Caco-2 (cell line): Measurements from ENCODE around the gene RFX2. TPM values are rescaled to one million over a fixed set of nuclear protein-coding genes. Genes with fewer than 3 reads are reported as not detected.

Source experiments
- BruUV-seq: library from RNA; stranded (reverse); fragments of 400-500 nt; replicated peaks from 2 replicates; lab custom pipeline; 2021; lab: Mats Ljungman, UMichigan
- CTCF ChIA-PET: fragments of 300-600 bp; sonication (Branson Sonifier 250); formaldehyde crosslinking; loops from one replicate; lab custom pipeline; 2022; ENCODE audit warnings: antibody characterized with exemption; lab: Charles Lee
- POLR2A ChIA-PET: fragments of 300-600 bp; sonication (Branson Sonifier 250); formaldehyde crosslinking; loops from one replicate; lab custom pipeline; 2022; ENCODE audit warnings: antibody characterized with exemption; lab: Charles Lee
- DNase-seq, 2 experiments: peaks; one replicate each; pipeline versions ENCODE4 v3.0.0 to v3.0.0-alpha.2; 2020 to 2022
- H3K27me3 ChIP-seq: replicated peaks from 2 replicates; pipeline ENCODE4 v1.6.0; 2011; ENCODE audit warnings: low read length; ENCODE audit not compliant: control insufficient read depth, insufficient read depth
- H3K36me3 ChIP-seq: 2 replicates; pipeline ENCODE4 v1.5.1; 2011; ENCODE audit warnings: low read length; ENCODE audit not compliant: control insufficient read depth, insufficient read depth
- H3K4me1 ChIP-seq: fragments of 250-450 bp; sonication (Bioruptor Pico); 2 replicates; pipeline ENCODE4 v1.5.1; 2020; ENCODE audit warnings: mild to moderate bottlenecking
- H3K4me3 ChIP-seq: 2 replicates; pipeline ENCODE4 v1.5.1; 2011; ENCODE audit warnings: low read depth, mild to moderate bottlenecking, control low read depth, low read length
- H3K9me3 ChIP-seq: fragments of 250-450 bp; sonication (Bioruptor Pico); 2 replicates; pipeline ENCODE4 v1.5.1; 2020; ENCODE audit warnings: mild to moderate bottlenecking, moderate library complexity
- H3K27ac Mint-ChIP-seq: one replicate; pipeline ENCODE4 v1.8.0; 2022; ENCODE audit warnings: mixed read lengths; ENCODE audit not compliant: unreplicated experiment
- H3K27me3 Mint-ChIP-seq: one replicate; pipeline ENCODE4 v1.8.0; 2022; ENCODE audit warnings: mixed read lengths; ENCODE audit not compliant: insufficient read depth, unreplicated experiment
- H3K36me3 Mint-ChIP-seq: one replicate; pipeline ENCODE4 v1.8.0; 2022; ENCODE audit warnings: mild to moderate bottlenecking, mixed read lengths; ENCODE audit not compliant: insufficient read depth, unreplicated experiment
- H3K4me1 Mint-ChIP-seq: one replicate; pipeline ENCODE4 v1.8.0; 2022; ENCODE audit warnings: low read depth, mixed read lengths; ENCODE audit not compliant: unreplicated experiment
- H3K4me3 Mint-ChIP-seq: one replicate; pipeline ENCODE4 v1.8.0; 2022; ENCODE audit warnings: mild to moderate bottlenecking, moderate library complexity, mixed read lengths; ENCODE audit not compliant: unreplicated experiment
- H3K9me3 Mint-ChIP-seq: one replicate; pipeline ENCODE4 v1.8.0; 2022; ENCODE audit warnings: mixed read lengths; ENCODE audit not compliant: unreplicated experiment
- intact Hi-C: fragments of 100-400 bp; cut with micrococcal nuclease; formaldehyde crosslinking; loops from one replicate; pipeline ENCODE4 v1.10.0; 2022; ENCODE audit not compliant: unreplicated experiment
- total RNA-seq: library from RNA; stranded (reverse); gene quantifications from 2 replicates; pipeline ENCODE4 v1.2.3, GENCODE V29; 2022
- TF ChIP-seq, protein P1 (sequence below), 2 experiments: fragments of 200-600 bp in 1 of 2; IDR thresholded peaks; 1 replicate in 1 of 2; 2 replicates in 1 of 2; pipeline versions ENCODE4 v1.5.1 to v1.8.0; 2011 to 2022; ENCODE audit warnings: antibody characterized with exemption in 1 of 2, control low read depth in 1 of 2, inconsistent platforms in 1 of 2, low read depth in 1 of 2, low read length in 1 of 2, mild to moderate bottlenecking in 1 of 2, moderate library complexity in 1 of 2; ENCODE audit not compliant: insufficient read depth in 1 of 2, severe bottlenecking in 1 of 2, unreplicated experiment in 1 of 2

The RFX2 gene
- total RNA-seq, 1 experiment from 2014 or later: 9.3 TPM

DNA sequence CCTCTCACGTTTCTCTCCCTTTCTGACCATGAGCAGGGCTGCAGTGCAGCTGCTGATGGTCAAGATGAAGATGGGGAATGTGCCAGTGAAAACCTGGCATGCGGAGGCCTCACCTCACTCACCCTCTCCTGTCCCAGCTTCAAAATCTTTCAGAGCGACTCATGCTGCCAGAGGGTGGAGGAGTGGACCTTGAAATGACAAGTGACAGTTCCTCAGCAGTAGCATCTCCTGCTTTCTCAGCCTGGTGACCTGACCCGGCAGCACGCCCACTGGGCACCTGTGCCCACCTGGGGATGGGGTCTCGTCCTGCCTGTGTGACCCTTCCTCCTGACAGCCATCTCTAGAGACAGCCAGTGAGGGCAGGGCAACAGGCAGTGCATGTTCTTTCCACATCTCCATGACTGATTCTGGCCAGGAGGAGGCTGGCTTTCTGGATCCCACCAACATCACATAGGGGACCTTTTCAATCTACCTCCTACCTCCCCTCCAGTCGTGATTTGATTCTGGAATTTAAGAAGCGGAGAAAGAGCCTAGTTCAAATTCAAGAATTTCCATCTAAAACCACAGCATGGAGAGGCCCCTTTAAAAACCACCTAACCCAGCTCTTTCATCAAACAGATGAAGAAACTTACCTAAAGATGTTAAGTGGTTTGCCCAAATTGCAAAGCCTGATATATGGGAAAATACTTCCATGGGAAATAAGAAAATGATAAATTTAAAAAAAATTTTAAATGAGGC lies 45.8 kb downstream of the RFX2 start:
- Histone ChIP-seq H3K36me3 (no peaks in the 10 kb centered on the region), H3K9me3 (no peaks in the 10 kb centered on the region), H3K4me1 (peaks cover 26% of the 10 kb centered on the region), H3K4me3 (no peak overlapping the region), H3K27me3 (no peaks in the 10 kb centered on the region)
- intact Hi-C loops: no loop called here
- peak overlapping the region; percentile 14 for H3K4me3 Mint-ChIP-seq
- TF ChIP-seq, protein P1, sequence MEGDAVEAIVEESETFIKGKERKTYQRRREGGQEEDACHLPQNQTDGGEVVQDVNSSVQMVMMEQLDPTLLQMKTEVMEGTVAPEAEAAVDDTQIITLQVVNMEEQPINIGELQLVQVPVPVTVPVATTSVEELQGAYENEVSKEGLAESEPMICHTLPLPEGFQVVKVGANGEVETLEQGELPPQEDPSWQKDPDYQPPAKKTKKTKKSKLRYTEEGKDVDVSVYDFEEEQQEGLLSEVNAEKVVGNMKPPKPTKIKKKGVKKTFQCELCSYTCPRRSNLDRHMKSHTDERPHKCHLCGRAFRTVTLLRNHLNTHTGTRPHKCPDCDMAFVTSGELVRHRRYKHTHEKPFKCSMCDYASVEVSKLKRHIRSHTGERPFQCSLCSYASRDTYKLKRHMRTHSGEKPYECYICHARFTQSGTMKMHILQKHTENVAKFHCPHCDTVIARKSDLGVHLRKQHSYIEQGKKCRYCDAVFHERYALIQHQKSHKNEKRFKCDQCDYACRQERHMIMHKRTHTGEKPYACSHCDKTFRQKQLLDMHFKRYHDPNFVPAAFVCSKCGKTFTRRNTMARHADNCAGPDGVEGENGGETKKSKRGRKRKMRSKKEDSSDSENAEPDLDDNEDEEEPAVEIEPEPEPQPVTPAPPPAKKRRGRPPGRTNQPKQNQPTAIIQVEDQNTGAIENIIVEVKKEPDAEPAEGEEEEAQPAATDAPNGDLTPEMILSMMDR (IDR thresholded peaks at IDR 0.05; ENCODE audit: insufficient read depth in 1 of 2, low read depth in 1 of 2, low read length in 1 of 2, severe bottlenecking in 1 of 2, unreplicated experiment in 1 of 2): no peak
- DNase-seq: peak in 1 of 2 experiments; percentile 36
- H3K4me1 Mint-ChIP-seq: peaks cover 38% of the 10 kb centered on the region
- H3K27me3 Mint-ChIP-seq: no peaks in the 10 kb centered on the region
- ChIA-PET POLR2A (no interaction called here), CTCF (no interaction called here)
- H3K36me3 Mint-ChIP-seq: no peaks in the 10 kb centered on the region
- peaks cover 9% of the 10 kb centered on the region for H3K9me3 Mint-ChIP-seq
- peak overlapping the region; percentile 47 for H3K27ac Mint-ChIP-seq
- no TSS peak for BruUV-seq

GRCh38 chr19:6063576-6064335 lies 46.5 kb downstream of the RFX2 start:
- no peaks in the 10 kb centered on the region for H3K36me3 ChIP-seq
- Mint-ChIP-seq H3K4me3 (peak overlapping the region; percentile 14), H3K4me1 (peaks cover 38% of the 10 kb centered on the region), H3K27me3 (no peaks in the 10 kb centered on the region), H3K9me3 (peaks cover 9% of the 10 kb centered on the region), H3K27ac (peak overlapping the region; percentile 47), H3K36me3 (no peaks in the 10 kb centered on the region)
- intact Hi-C loops: no loop called here
- ChIA-PET POLR2A (no interaction called here), CTCF (no interaction called here)
- BruUV-seq: no TSS peak
- peaks cover 26% of the 10 kb centered on the region for H3K4me1 ChIP-seq
- TF ChIP-seq, protein P1 (IDR thresholded peaks at IDR 0.05; ENCODE audit: insufficient read depth in 1 of 2, low read depth in 1 of 2, low read length in 1 of 2, severe bottlenecking in 1 of 2, unreplicated experiment in 1 of 2): no peak
- H3K4me3 ChIP-seq: no peak overlapping the region
- H3K27me3 ChIP-seq: no peaks in the 10 kb centered on the region
- H3K9me3 ChIP-seq: no peaks in the 10 kb centered on the region
- DNase-seq: peak in 1 of 2 experiments; percentile 2

DNA sequence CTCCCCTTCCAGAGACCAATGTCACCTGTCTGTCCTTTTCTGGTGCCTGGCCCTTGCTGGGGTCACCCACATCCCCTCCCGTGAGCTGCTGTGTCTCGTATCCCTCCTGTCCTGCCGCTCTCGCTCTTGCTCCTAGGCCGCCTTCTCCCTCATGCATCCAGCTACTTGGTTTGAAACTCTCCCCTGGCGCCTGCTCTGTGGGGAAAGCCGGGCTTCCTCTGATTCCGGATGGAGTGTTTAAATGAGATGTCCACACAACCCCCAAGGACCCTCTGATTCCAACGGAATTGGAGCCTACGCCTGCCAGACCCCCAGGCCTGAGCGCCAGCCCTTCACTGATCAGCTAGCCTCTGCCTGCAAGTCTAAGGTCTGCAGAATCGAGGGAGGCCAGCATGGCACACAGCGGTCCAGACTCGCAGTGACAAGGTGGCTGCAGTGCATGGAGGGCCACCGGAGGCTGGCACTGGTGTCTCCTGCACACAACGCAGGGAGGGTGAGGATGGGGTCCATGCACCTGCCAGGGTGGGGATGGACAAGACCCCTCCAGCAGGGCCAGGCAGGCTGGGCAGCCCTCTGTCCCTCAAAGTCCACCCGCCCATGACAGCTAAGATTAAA lies 47.2 kb downstream of the RFX2 start:
- intact Hi-C loops: no loop called here
- no peak overlapping the region for H3K27ac Mint-ChIP-seq
- peaks cover 26% of the 10 kb centered on the region for H3K4me1 ChIP-seq

More for the DNA sequence above, 47.2 kb downstream of the RFX2 start:
- Mint-ChIP-seq H3K9me3 (peaks cover 3% of the 10 kb centered on the region), H3K27me3 (no peaks in the 10 kb centered on the region), H3K4me3 (no peak overlapping the region), H3K36me3 (no peaks in the 10 kb centered on the region), H3K4me1 (peaks cover 38% of the 10 kb centered on the region)
- Histone ChIP-seq H3K4me3 (no peak overlapping the region), H3K27me3 (no peaks in the 10 kb centered on the region), H3K9me3 (no peaks in the 10 kb centered on the region), H3K36me3 (no peaks in the 10 kb centered on the region)
- ChIA-PET CTCF (no interaction called here), POLR2A (no interaction called here)
- peak in 1 of 2 experiments; percentile 20 for DNase-seq
- TF ChIP-seq, protein P1 (IDR thresholded peaks at IDR 0.05; ENCODE audit: insufficient read depth in 1 of 2, low read depth in 1 of 2, low read length in 1 of 2, severe bottlenecking in 1 of 2, unreplicated experiment in 1 of 2): no peak
- BruUV-seq: no TSS peak
